Fibroblast of pulmonary artery (primary cell): ENCODE measurements around the gene KCTD18.
A peak's percentile ranks its signal among the peaks of the same experiment; 100 is the strongest.

Experiments used
- DNase-seq: peaks from one replicate; pipeline ENCODE4 v3.0.0-alpha.2; 2010; ENCODE audit warnings: low read depth
- H3K4me3 ChIP-seq: replicated peaks from 2 replicates; pipeline ENCODE4 v1.5.1; 2011; ENCODE audit warnings: low read depth, mild to moderate bottlenecking, control low read depth, low read length, moderate library complexity
- CTCF ChIP-seq: IDR thresholded peaks from 2 replicates; pipeline ENCODE4 v1.5.1; 2011; ENCODE audit warnings: mild to moderate bottlenecking, control low read depth, low read length, inconsistent platforms; ENCODE audit errors: missing control alignments

The KCTD18 gene

GRCh38 chr2:200492656-200493055 is 17.2 kb downstream of the KCTD18 start:
- H3K4me3 ChIP-seq = no peak overlapping the region
- DNase-seq = no peak
- TF ChIP-seq CTCF = no peak

- H3K4me3 ChIP-seq = no peak overlapping the region
- DNase-seq = no peak
- TF ChIP-seq CTCF = no peak
Measured at GRCh38 chr2:200490001-200490400, 19.9 kb downstream of the KCTD18 start.

- TF ChIP-seq CTCF = no peak
- DNase-seq = no peak
Measured at GRCh38 chr2:200488169-200488568, 21.7 kb downstream of the KCTD18 start.

DNA sequence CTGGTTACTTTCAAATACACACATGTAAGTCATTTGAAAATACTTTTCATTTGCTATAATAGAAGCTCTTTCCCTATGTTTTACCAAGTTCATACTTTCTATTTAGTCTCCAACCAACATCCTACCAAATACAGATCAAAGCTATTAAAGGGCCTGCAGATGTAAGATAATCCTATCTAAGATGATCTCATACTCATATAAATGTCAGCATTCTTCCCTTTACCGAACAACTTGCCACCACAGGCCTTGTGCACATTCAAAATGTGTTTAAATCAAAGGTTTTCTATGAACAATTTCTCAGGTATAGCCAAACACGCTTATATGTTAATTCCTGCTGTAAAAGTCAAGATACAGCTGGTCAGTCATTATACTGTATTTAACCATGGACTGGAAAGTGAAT is 23.3 kb downstream of the KCTD18 start:
- no peak for TF ChIP-seq CTCF
- no peak for DNase-seq
- H3K4me3 ChIP-seq = no peak overlapping the region

More at GRCh38 chr2:200488169-200488568, 21.7 kb downstream of the KCTD18 start:
- H3K4me3 ChIP-seq = no peak overlapping the region

- TF ChIP-seq CTCF = no peak
- H3K4me3 ChIP-seq = no peak overlapping the region
- no peak for DNase-seq
Measured at GRCh38 chr2:200484934-200485333, 24.9 kb downstream of the KCTD18 start.

- no peak overlapping the region for H3K4me3 ChIP-seq
- DNase-seq = peak; percentile 37
- peak; percentile 56 for TF ChIP-seq CTCF
Measured at GRCh38 chr2:200483729-200484198, 26.1 kb downstream of the KCTD18 start.

- DNase-seq = no peak
Measured at GRCh38 chr2:200482194-200482593, 27.7 kb downstream of the KCTD18 start.

More at GRCh38 chr2:200482194-200482593, 27.7 kb downstream of the KCTD18 start:
- H3K4me3 ChIP-seq = no peak overlapping the region
- TF ChIP-seq CTCF = no peak
